ENCODE data around the gene SLC4A3.
"Not testable (repeated sequence)": the region's sequence is repeated elsewhere in the genome, so short reads cannot be mapped to it uniquely, and the experiment has no call there.

SLC4A3 gene

GRCh38 chr2:219643788-219644398 is 16.5 kb downstream of the SLC4A3 start:
- no peaks in the 10 kb centered on the region for H3K36me3 Mint-ChIP-seq (ENCODE audit: low read depth)
- H3K4me1 Mint-ChIP-seq (ENCODE audit: low read depth), result peaks cover 6% of the 10 kb centered on the region
- no peak for DNase-seq
- peaks cover 51% of the 10 kb centered on the region for H3K27me3 Mint-ChIP-seq
- H3K4me3 Mint-ChIP-seq, result no peak overlapping the region
- no peak overlapping the region for H3K27ac Mint-ChIP-seq
- H3K9me3 Mint-ChIP-seq, result no peaks in the 10 kb centered on the region

- peaks cover 6% of the 10 kb centered on the region for H3K4me1 Mint-ChIP-seq (ENCODE audit: low read depth)
- no peaks in the 10 kb centered on the region for H3K9me3 Mint-ChIP-seq
- no peak overlapping the region for H3K27ac Mint-ChIP-seq
- H3K27me3 Mint-ChIP-seq, result peaks cover 50% of the 10 kb centered on the region
- H3K4me3 Mint-ChIP-seq, result no peak overlapping the region
- no peak for DNase-seq
- no peaks in the 10 kb centered on the region for H3K36me3 Mint-ChIP-seq (ENCODE audit: low read depth)
Measured at GRCh38 chr2:219644801-219645480, 17.5 kb downstream of the SLC4A3 start.

GRCh38 chr2:219645631-219646527 is 18.4 kb downstream of the SLC4A3 start:
- no peak for DNase-seq
- H3K27ac Mint-ChIP-seq, result no peak overlapping the region
- H3K36me3 Mint-ChIP-seq (ENCODE audit: low read depth), result no peaks in the 10 kb centered on the region
- peaks cover 6% of the 10 kb centered on the region for H3K4me1 Mint-ChIP-seq (ENCODE audit: low read depth)
- peaks cover 49% of the 10 kb centered on the region for H3K27me3 Mint-ChIP-seq
- no peak overlapping the region for H3K4me3 Mint-ChIP-seq
- H3K9me3 Mint-ChIP-seq, result no peaks in the 10 kb centered on the region

GRCh38 chr2:219648176-219648575 is 20.7 kb downstream of the SLC4A3 start:
- Mint-ChIP-seq H3K27ac (no peak overlapping the region), H3K4me1 (ENCODE audit: low read depth) (no peaks in the 10 kb centered on the region), H3K27me3 (peaks cover 53% of the 10 kb centered on the region), H3K9me3 (no peaks in the 10 kb centered on the region), H3K4me3 (no peak overlapping the region), H3K36me3 (ENCODE audit: low read depth) (no peaks in the 10 kb centered on the region)
- no peak for DNase-seq

GRCh38 chr2:219648963-219649362 is 21.5 kb downstream of the SLC4A3 start:
- Mint-ChIP-seq H3K27me3 (peaks cover 56% of the 10 kb centered on the region), H3K9me3 (no peaks in the 10 kb centered on the region), H3K36me3 (ENCODE audit: low read depth) (no peaks in the 10 kb centered on the region), H3K4me3 (no peak overlapping the region), H3K4me1 (ENCODE audit: low read depth) (no peaks in the 10 kb centered on the region), H3K27ac (no peak overlapping the region)
- DNase-seq, result no peak

GRCh38 chr2:219650426-219651248 is 23.2 kb downstream of the SLC4A3 start:
- no peaks in the 10 kb centered on the region for H3K4me1 Mint-ChIP-seq (ENCODE audit: low read depth)
- H3K27ac Mint-ChIP-seq, result no peak overlapping the region
- peaks cover 57% of the 10 kb centered on the region for H3K27me3 Mint-ChIP-seq
- no peak overlapping the region for H3K4me3 Mint-ChIP-seq
- no peaks in the 10 kb centered on the region for H3K36me3 Mint-ChIP-seq (ENCODE audit: low read depth)
- H3K9me3 Mint-ChIP-seq, result no peaks in the 10 kb centered on the region
- no peak for DNase-seq

GRCh38 chr2:219651656-219652055 is 24.2 kb downstream of the SLC4A3 start:
- H3K27me3 Mint-ChIP-seq, result peaks cover 55% of the 10 kb centered on the region
- not testable (repeated sequence) for H3K4me1 Mint-ChIP-seq (ENCODE audit: low read depth); H3K36me3 Mint-ChIP-seq (ENCODE audit: low read depth); DNase-seq; H3K27ac Mint-ChIP-seq; H3K4me3 Mint-ChIP-seq; H3K9me3 Mint-ChIP-seq

GRCh38 chr2:219656526-219656925 is 29.1 kb downstream of the SLC4A3 start:
- no peak overlapping the region for H3K27ac Mint-ChIP-seq
- H3K9me3 Mint-ChIP-seq, result peaks cover 3% of the 10 kb centered on the region
- no peaks in the 10 kb centered on the region for H3K36me3 Mint-ChIP-seq (ENCODE audit: low read depth)
- H3K4me3 Mint-ChIP-seq, result no peak overlapping the region
- H3K27me3 Mint-ChIP-seq, result peaks cover 47% of the 10 kb centered on the region
- no peak for DNase-seq
- H3K4me1 Mint-ChIP-seq (ENCODE audit: low read depth), result no peaks in the 10 kb centered on the region

- Mint-ChIP-seq H3K27ac (no peak overlapping the region), H3K9me3 (peaks cover 3% of the 10 kb centered on the region), H3K4me1 (ENCODE audit: low read depth) (no peaks in the 10 kb centered on the region), H3K4me3 (no peak overlapping the region), H3K27me3 (peaks cover 42% of the 10 kb centered on the region), H3K36me3 (ENCODE audit: low read depth) (no peaks in the 10 kb centered on the region)
- DNase-seq, result no peak
Measured at GRCh38 chr2:219658196-219658846, 30.9 kb downstream of the SLC4A3 start.

GRCh38 chr2:219658874-219659273 is 31.4 kb downstream of the SLC4A3 start:
- H3K4me3 Mint-ChIP-seq, result no peak overlapping the region
- no peaks in the 10 kb centered on the region for H3K36me3 Mint-ChIP-seq (ENCODE audit: low read depth)
- peaks cover 37% of the 10 kb centered on the region for H3K27me3 Mint-ChIP-seq

GRCh38 chr2:219661197-219661954 is 33.9 kb downstream of the SLC4A3 start:
- no peaks in the 10 kb centered on the region for H3K36me3 Mint-ChIP-seq (ENCODE audit: low read depth)
- no peak for DNase-seq
- H3K4me3 Mint-ChIP-seq, result no peak overlapping the region
- H3K27ac Mint-ChIP-seq, result no peak overlapping the region
- H3K9me3 Mint-ChIP-seq, result peaks cover 3% of the 10 kb centered on the region
- no peaks in the 10 kb centered on the region for H3K4me1 Mint-ChIP-seq (ENCODE audit: low read depth)
- peaks cover 36% of the 10 kb centered on the region for H3K27me3 Mint-ChIP-seq

More at GRCh38 chr2:219658874-219659273, 31.4 kb downstream of the SLC4A3 start:
- peaks cover 3% of the 10 kb centered on the region for H3K9me3 Mint-ChIP-seq
- DNase-seq, result no peak
- H3K4me1 Mint-ChIP-seq (ENCODE audit: low read depth), result no peaks in the 10 kb centered on the region
- no peak overlapping the region for H3K27ac Mint-ChIP-seq

GRCh38 chr2:219661955-219662395 is 34.5 kb downstream of the SLC4A3 start:
- no peak for DNase-seq
- Mint-ChIP-seq H3K27me3 (peaks cover 34% of the 10 kb centered on the region), H3K36me3 (ENCODE audit: low read depth) (no peaks in the 10 kb centered on the region), H3K27ac (no peak overlapping the region), H3K9me3 (peaks cover 3% of the 10 kb centered on the region), H3K4me1 (ENCODE audit: low read depth) (no peaks in the 10 kb centered on the region), H3K4me3 (no peak overlapping the region)

- Mint-ChIP-seq H3K4me1 (ENCODE audit: low read depth) (no peaks in the 10 kb centered on the region), H3K27me3 (peaks cover 30% of the 10 kb centered on the region), H3K4me3 (no peak overlapping the region)
Measured at GRCh38 chr2:219662566-219662965, 35.1 kb downstream of the SLC4A3 start.

More at GRCh38 chr2:219662566-219662965, 35.1 kb downstream of the SLC4A3 start:
- H3K36me3 Mint-ChIP-seq (ENCODE audit: low read depth), result no peaks in the 10 kb centered on the region
- H3K9me3 Mint-ChIP-seq, result peaks cover 3% of the 10 kb centered on the region
- no peak for DNase-seq
- no peak overlapping the region for H3K27ac Mint-ChIP-seq

Data from activated T-cell treated with anti-CD3 and anti-CD28 coated beads, Interleukin-2, amount 50 U/mL, for 24 hours (primary cell).